Measurements from ENCODE around the gene MVK. TPM values are rescaled to one million over a fixed set of nuclear protein-coding genes. Genes with fewer than 3 reads are reported as not detected.

MVK gene
- total and polyA plus RNA-seq, 2 experiments from 2014 or later, result 16.7 to 40.1 TPM

DNA sequence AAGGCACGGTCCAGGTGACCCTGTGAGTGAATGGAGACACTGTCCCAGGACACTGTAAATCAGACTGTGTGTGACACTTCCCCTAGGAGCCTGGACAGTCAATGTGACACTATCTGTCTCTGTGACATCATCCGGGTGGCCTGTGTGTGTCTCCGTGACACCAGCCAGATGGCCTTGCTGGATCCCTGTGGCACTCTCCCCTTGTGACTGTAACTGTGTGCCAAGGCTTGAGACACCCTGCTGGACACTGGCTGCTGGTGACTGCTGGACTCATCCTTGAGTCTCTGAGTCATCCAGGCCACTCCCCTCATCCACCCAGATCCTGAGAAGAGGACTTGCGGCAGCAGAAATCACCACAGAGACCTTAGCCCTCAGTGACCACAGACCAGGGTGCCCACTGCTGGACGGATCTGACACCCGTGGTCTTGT is 51.6 kb downstream of the MVK start:
- Histone ChIP-seq H4K20me1 (replicated peaks; ENCODE audit: insufficient read depth) (no peaks in the 10 kb centered on the region), H3K27ac (ENCODE audit: low read depth) (no peak overlapping the region), H3K4me1 (ENCODE audit: insufficient read depth) (peaks cover 14% of the 10 kb centered on the region), H3K36me3 (ENCODE audit: insufficient read depth) (no peaks in the 10 kb centered on the region), H3K4me2 (no peak overlapping the region), H3K9me2 (ENCODE audit: insufficient read depth) (no peaks in the 10 kb centered on the region), H3K27me3 (ENCODE audit: insufficient read depth) (no peaks in the 10 kb centered on the region), H3K4me3 (no peak overlapping the region), H2AFZ (no peak overlapping the region), H3K79me2 (replicated peaks; ENCODE audit: insufficient read depth) (no peaks in the 10 kb centered on the region), H3F3A (replicated peaks; ENCODE audit: low read depth) (no peaks in the 10 kb centered on the region)
- ATAC-seq (no peak), DNase-seq (ENCODE audit: low spot score) (no peak)
- peaks cover 3% of the 10 kb centered on the region for H3K27me3 Mint-ChIP-seq (ENCODE audit: insufficient read depth, low read depth, poor library complexity)
- H3K36me3 Mint-ChIP-seq (ENCODE audit: low read depth), result no peaks in the 10 kb centered on the region; the same call in 1 of the 3 replicates
- no peaks in the 10 kb centered on the region for H3K9me3 Mint-ChIP-seq
- TF ChIP-seq ZNF331 (CRISPR knock-in tag; IDR thresholded peaks at IDR 0.05; ENCODE audit: low read depth) (no peak), STAT1 (IDR thresholded peaks at IDR 0.05; ENCODE audit: unreplicated experiment) (no peak), EZH2phosphoT487 (IDR thresholded peaks at IDR 0.05; ENCODE audit: unreplicated experiment) (no peak)
- peaks cover 15% of the 10 kb centered on the region for H3K4me1 Mint-ChIP-seq
- H3K4me3 Mint-ChIP-seq, result no peak overlapping the region
- no peak overlapping the region; the same call in 1 of the 2 replicates for H3K27ac Mint-ChIP-seq

- Mint-ChIP-seq H3K9me3 (no peaks in the 10 kb centered on the region), H3K27ac (no peak overlapping the region), H3K4me3 (no peak overlapping the region), H3K27me3 (ENCODE audit: insufficient read depth, low read depth, poor library complexity) (peaks cover 3% of the 10 kb centered on the region), H3K36me3 (ENCODE audit: low read depth) (no peaks in the 10 kb centered on the region; the same call in 1 of the 3 replicates), H3K4me1 (peaks cover 15% of the 10 kb centered on the region)
- H2AFZ ChIP-seq, result no peak overlapping the region
- no peak for DNase-seq (ENCODE audit: low spot score)
- no peaks in the 10 kb centered on the region for H4K20me1 ChIP-seq (replicated peaks; ENCODE audit: insufficient read depth)
- H3K36me3 ChIP-seq (ENCODE audit: insufficient read depth), result no peaks in the 10 kb centered on the region
- TF ChIP-seq REST (IDR thresholded peaks at IDR 0.05; ENCODE audit: unreplicated experiment) (no peak), JUNB (IDR thresholded peaks at IDR 0.05; ENCODE audit: unreplicated experiment) (no peak), EZH2 (IDR thresholded peaks at IDR 0.05; ENCODE audit: low read depth, unreplicated experiment) (no peak)
- H3K9me2 ChIP-seq (ENCODE audit: insufficient read depth), result no peaks in the 10 kb centered on the region
- no peak overlapping the region for H3K4me2 ChIP-seq
- H3F3A ChIP-seq (replicated peaks; ENCODE audit: low read depth), result no peaks in the 10 kb centered on the region
- H3K4me3 ChIP-seq, result no peak overlapping the region
- H3K27ac ChIP-seq (ENCODE audit: low read depth), result no peak overlapping the region
- no peaks in the 10 kb centered on the region for H3K79me2 ChIP-seq (replicated peaks; ENCODE audit: insufficient read depth)
- no peaks in the 10 kb centered on the region for H3K27me3 ChIP-seq (ENCODE audit: insufficient read depth)
- ATAC-seq, result no peak
- H3K4me1 ChIP-seq (ENCODE audit: insufficient read depth), result peaks cover 14% of the 10 kb centered on the region
Measured at GRCh38 chr12:109625749-109626377, 52.3 kb downstream of the MVK start.
